Stimulated activated CD8-positive, alpha-beta memory T cell treated with anti-CD3 and anti-CD28 coated beads, Interleukin-15, amount 100 ng/mL, for 48 hours (primary cell): ENCODE data around the gene TBC1D16.

Experiments used
- DNase-seq, 2 donors: peaks; one replicate each; pipeline ENCODE4 v3.0.0-alpha.2; 2020; ENCODE audit warnings: low read depth in 2 of 2

Gene TBC1D16

DNA sequence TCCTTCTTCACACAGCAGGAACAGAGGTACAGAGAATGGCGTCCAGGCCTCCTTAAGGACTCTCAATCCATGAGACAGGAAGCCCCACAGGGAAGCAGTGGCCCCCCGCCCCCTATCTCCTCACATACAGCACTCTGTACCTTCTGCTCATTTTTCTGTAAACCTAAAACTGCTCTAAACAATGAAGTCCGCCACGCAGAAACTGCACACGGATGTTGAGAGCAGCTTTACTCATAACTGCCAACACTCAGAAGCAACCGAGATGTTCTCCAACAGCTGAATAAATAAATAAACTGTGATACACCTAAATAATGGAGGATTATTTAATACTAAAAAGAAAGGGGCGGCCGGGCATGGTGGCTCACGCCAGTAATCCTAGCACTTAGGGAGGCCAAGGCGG lies 9.9 kb downstream of the TBC1D16 start:
- DNase-seq: no peak

DNA sequence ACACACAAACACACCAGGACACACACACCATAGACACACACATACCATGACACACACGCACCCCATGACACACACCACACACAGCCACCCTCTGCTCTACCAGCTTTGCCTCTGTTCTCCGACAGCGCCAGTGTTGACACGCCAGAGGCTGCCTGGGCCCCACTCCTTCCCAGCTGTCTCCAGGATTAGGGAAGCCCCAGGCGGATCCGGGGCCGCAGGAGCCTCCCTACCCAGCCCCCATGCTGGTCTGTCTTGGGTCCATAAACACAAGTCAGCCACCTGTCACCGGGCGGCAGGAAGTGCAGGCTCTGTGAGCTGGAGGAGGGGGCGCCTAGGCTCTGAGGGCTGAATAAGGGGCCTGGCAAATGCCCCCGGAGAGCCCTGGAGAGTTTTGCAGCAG lies 10.5 kb downstream of the TBC1D16 start:
- DNase-seq: no peak

DNA sequence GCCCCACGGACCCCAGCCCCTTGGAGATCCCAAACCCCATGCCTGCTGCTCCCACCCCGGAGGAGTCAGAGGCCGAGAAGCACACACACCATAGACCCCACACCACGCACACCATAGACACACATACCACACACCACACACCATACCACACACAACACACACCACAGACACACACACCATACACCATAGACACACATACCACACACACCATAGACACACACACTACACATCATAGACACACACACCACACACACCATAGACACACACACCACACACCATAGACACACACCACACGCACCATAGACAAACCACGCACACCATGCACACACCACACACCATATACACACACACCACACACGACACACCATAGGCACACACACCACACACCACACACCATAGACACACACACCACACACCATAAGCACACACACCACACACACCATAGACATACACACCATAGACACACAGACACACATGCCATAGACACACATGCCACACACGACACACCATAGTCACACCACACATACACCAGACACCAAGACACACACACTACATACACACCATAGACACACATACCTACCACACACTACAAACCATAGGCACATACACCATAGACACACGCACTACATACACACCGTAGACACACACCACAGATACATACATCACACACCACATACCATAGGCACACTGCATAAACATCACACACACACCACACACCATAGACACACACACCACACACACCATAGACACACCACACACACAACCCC lies 11.3 kb downstream of the TBC1D16 start:
- no peak for DNase-seq

GRCh38 chr17:80023481-80024205 lies 12.0 kb downstream of the TBC1D16 start:
- no peak for DNase-seq

- DNase-seq: no peak
These were observed 14.1 kb downstream of the TBC1D16 start for GRCh38 chr17:80021600-80021999.

GRCh38 chr17:80018917-80019651 lies 16.6 kb downstream of the TBC1D16 start:
- DNase-seq: no peak

DNA sequence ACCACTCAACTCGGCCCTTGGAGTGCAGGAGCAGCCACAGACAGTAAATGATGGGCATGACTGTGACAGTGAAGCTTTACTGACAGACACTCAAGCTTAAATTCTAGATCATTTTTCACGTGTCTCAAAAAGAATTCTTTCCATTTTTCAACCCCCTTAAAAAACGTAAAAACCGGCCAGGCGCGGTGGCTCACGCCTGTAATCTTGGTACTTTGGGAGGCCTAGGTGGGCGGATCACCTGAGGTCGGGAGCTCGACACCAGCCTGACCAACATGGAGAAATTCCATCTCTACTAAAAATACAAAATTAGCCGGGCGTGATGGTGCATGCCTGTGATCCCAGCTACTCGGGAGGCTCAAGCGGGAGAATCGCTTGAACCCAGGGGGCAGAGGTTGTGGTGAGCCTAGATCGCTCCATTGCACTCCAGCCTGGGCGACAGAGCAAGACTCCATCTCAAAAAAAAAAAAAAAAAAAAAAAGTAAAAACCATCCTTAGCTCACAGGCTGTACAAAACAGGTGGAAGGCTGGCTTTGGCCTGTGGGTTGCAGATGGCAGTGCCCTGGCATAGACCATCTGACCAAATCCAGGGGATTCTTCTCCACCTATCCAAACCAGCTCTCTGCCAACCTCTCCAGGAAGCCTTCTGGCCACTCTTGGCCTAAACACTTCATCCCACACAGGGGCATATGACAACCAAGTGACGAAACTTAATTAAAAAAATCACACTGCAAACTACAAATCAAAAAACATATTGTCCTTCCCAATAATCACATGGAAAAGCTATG lies 18.3 kb downstream of the TBC1D16 start:
- DNase-seq: no peak

- DNase-seq: no peak
These were observed 22.6 kb downstream of the TBC1D16 start for GRCh38 chr17:80012765-80013741.

- DNase-seq: no peak
These were observed 23.6 kb downstream of the TBC1D16 start for GRCh38 chr17:80011989-80012555.

DNA sequence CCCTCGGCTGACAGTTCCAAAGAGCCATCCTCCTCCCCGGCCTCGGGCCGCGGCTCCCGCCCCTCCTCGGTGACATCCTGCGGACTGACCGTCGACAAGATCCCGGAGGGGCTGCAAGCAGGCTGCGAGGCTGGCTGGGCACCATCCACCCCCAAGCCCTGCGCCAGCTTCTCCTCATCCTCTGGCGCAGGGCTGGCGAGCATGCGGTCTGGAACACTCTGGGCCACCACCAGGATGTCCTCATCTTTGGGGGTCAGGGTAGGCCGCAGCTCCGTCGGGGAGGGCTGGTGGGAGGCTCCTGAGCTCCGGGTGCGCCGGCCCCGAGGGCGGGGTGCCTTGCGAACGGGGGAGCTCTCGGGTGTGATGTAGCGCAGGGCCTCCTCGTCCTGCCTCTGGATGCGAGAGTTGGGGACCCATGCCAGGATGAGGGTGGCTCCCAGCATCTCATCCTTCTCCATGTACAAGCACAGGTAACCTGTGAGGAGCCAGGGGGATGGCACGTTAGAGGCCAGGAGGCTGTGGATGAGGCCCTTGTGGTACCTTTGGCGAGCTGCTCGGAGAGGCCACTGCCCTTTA lies 25.3 kb downstream of the TBC1D16 start:
- no peak for DNase-seq

- no peak for DNase-seq
These were observed 26.0 kb downstream of the TBC1D16 start for GRCh38 chr17:80009391-80010282.

GRCh38 chr17:80008848-80009247 lies 26.8 kb downstream of the TBC1D16 start:
- no peak for DNase-seq

- DNase-seq: peak; percentile 66 to 70
These were observed 27.3 kb downstream of the TBC1D16 start for GRCh38 chr17:80008383-80008840.

GRCh38 chr17:80007939-80008338 lies 27.7 kb downstream of the TBC1D16 start:
- DNase-seq: no peak

- DNase-seq: no peak
These were observed 28.6 kb downstream of the TBC1D16 start for GRCh38 chr17:80006811-80007752.

DNA sequence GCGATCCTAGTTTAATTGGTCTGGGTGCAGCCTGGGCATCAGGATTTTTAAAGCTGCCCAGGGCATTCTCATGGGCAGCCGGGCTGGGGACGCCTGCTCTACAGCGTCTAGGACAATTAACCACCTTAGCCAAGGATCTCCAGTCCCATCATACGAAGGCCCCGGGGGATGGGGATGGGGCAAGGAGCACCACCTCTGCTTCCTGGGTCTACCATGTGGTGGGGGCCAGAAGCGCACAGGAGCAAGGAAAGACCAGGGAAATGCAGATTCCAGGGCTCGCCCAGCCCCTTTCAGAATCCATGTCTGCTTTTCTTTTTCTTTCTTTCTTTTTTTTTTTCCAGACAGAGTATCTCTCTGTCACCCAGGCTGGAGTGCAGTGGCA lies 29.3 kb downstream of the TBC1D16 start:
- no peak for DNase-seq
